ENCODE measurements around the gene TMPRSS13.

DNA sequence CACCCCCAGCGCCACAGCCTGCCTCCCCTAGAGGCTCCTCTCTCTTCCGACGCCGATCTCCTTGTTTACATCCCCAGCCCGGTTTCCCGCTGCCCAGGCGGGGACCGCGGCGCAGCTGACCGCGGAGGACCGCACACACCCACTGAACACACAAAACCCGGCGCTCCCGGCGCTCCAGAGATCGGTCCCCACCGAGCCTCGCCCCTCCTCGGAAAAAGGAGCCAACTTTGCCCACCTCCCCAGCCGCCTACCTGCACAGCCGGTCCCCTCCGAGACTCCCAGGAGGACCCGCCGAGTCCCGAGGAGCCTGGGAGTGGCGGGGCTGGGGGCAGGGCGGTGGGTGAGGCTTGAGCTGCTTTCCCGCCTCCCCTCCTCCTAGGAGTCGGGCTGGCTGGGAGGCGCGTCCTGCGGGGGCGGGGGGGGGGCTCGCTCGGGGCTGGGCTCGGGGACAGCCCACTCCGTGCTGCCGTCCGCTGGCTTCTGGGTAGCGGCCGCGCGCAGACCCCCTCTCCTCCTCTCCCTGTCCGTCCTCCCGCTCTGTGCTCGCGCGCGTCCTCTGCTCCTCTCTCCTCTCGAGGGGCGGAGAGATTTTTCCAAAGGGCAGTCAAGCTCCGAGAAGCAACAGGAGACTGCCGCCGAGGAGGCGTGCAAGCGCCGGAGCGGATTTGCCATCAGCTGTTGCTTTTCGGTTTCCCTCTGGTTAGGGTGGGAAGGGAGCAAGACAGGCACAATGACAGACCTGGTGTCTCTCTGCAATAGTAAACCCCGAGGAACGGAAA lies 52.7 kb downstream of the TMPRSS13 start, which contains the start of gene FXYD6:
- TF ChIP-seq, protein P1, sequence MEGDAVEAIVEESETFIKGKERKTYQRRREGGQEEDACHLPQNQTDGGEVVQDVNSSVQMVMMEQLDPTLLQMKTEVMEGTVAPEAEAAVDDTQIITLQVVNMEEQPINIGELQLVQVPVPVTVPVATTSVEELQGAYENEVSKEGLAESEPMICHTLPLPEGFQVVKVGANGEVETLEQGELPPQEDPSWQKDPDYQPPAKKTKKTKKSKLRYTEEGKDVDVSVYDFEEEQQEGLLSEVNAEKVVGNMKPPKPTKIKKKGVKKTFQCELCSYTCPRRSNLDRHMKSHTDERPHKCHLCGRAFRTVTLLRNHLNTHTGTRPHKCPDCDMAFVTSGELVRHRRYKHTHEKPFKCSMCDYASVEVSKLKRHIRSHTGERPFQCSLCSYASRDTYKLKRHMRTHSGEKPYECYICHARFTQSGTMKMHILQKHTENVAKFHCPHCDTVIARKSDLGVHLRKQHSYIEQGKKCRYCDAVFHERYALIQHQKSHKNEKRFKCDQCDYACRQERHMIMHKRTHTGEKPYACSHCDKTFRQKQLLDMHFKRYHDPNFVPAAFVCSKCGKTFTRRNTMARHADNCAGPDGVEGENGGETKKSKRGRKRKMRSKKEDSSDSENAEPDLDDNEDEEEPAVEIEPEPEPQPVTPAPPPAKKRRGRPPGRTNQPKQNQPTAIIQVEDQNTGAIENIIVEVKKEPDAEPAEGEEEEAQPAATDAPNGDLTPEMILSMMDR (IDR thresholded peaks at IDR 0.05), result no peak
- TF ChIP-seq EP300 (IDR thresholded peaks at IDR 0.05; ENCODE audit: low read depth), result no peak
- TF ChIP-seq POLR2A (IDR thresholded peaks at IDR 0.05), result no peak

Data from transverse colon (tissue), 3 donors.